ENCODE data around the gene SCAI.

GRCh38 chr9:124947727-124948391, 195.5 kb downstream of the SCAI start:
- TF ChIP-seq CTCF (IDR thresholded peaks at IDR 0.05) (no peak), CBX8 (IDR thresholded peaks at IDR 0.05) (no peak), RFX5 (IDR thresholded peaks at IDR 0.05) (no peak), JUN (IDR thresholded peaks at IDR 0.05) (no peak), KDM5A (IDR thresholded peaks at IDR 0.05) (no peak), FOSB (CRISPR knock-in tag; IDR thresholded peaks at IDR 0.05) (no peak), E2F6 (IDR thresholded peaks at IDR 0.05; ENCODE audit: borderline replicate concordance, low read depth) (no peak), GATA3 (IDR thresholded peaks at IDR 0.05; ENCODE audit: borderline replicate concordance) (no peak), MYC (IDR thresholded peaks at IDR 0.05; ENCODE audit: borderline replicate concordance, low read length) (no peak), HDAC2 (IDR thresholded peaks at IDR 0.05) (no peak), RNF2 (IDR thresholded peaks at IDR 0.05; ENCODE audit: borderline replicate concordance, low read depth) (no peak), TP53 (CRISPR knock-in tag; IDR thresholded peaks at IDR 0.05) (no peak), ZSCAN20 (CRISPR knock-in tag; IDR thresholded peaks at IDR 0.05) (no peak)
